ENCODE data around the gene COP1. TPM values are rescaled to one million over a fixed set of nuclear protein-coding genes. Genes with fewer than 3 reads are reported as not detected.

COP1 gene
- total and polyA plus RNA-seq, 2 donors (not counting 1 experiment from before 2014, with no cell fraction given), result 18.7 to 68.5 TPM

- H3K4me3 ChIP-seq (ENCODE audit: control extremely low read depth in 1 of 5, extremely low read depth in 1 of 5, insufficient read depth in 1 of 5, low read depth in 2 of 5, low read length in 4 of 5), result no peak overlapping the region
- H3K9me3 Mint-ChIP-seq (ENCODE audit: insufficient read depth), result no peaks in the 10 kb centered on the region
- H3K4me1 ChIP-seq (ENCODE audit: control insufficient read depth in 2 of 2, insufficient read depth in 2 of 2, low read length in 2 of 2), result no peaks in the 10 kb centered on the region
- TF ChIP-seq CTCF (IDR thresholded peaks at IDR 0.05), result no peak
- no peak for TF ChIP-seq EZH2 (IDR thresholded peaks at IDR 0.05; ENCODE audit: borderline replicate concordance, insufficient read depth, low read depth, low read length, poor library complexity, severe bottlenecking)
- H3K4me1 Mint-ChIP-seq, result no peaks in the 10 kb centered on the region
- DNase-seq, result no peak
- H3K4me3 Mint-ChIP-seq, result no peak overlapping the region
- POLR2A ChIA-PET, result no interaction called here
- CTCF ChIA-PET, result no interaction called here
- H3K9ac ChIP-seq (ENCODE audit: low read length), result no peak overlapping the region
- peaks cover 10 to 21% of the 10 kb centered on the region in 2 experiments for H3K36me3 ChIP-seq (replicated peaks in 1 of 2; ENCODE audit: control extremely low read depth in 1 of 2, control insufficient read depth in 1 of 2, extremely low read depth in 1 of 2, insufficient read depth in 2 of 2, low read length in 1 of 2)
- H4K20me1 ChIP-seq (ENCODE audit: control insufficient read depth, insufficient read depth, low read length, poor library complexity, severe bottlenecking), result no peaks in the 10 kb centered on the region
- H3K4me2 ChIP-seq (replicated peaks; ENCODE audit: low read depth, low read length, poor library complexity, severe bottlenecking), result no peak overlapping the region
- H3K27ac ChIP-seq (ENCODE audit: low read length in 2 of 2), result no peak overlapping the region
- H3K9me3 ChIP-seq (ENCODE audit: control extremely low read depth in 1 of 3, control insufficient read depth in 2 of 3, insufficient read depth in 1 of 3, low read length in 2 of 3), result no peaks in the 10 kb centered on the region
- intact Hi-C loops (cut with micrococcal nuclease), result no loop called here
- H3K27me3 Mint-ChIP-seq, result no peaks in the 10 kb centered on the region
- H2AFZ ChIP-seq (ENCODE audit: insufficient read depth, low read depth, low read length, poor library complexity, severe bottlenecking), result no peak overlapping the region
- H3K27me3 ChIP-seq (replicated peaks in 1 of 4; ENCODE audit: control extremely low read depth in 1 of 4, control insufficient read depth in 3 of 4, insufficient read depth in 4 of 4, low read length in 3 of 4), result no peaks in the 10 kb centered on the region
- H3K27ac Mint-ChIP-seq, result no peak overlapping the region
- ATAC-seq (ENCODE audit: low read depth), result no peak
- no peaks in the 10 kb centered on the region for H3K79me2 ChIP-seq (ENCODE audit: control insufficient read depth, insufficient read depth, low read length)
Observed at GRCh38 chr1:175969231-175969630, 237.9 kb downstream of the COP1 start.

GRCh38 chr1:175968486-175969172, 238.5 kb downstream of the COP1 start:
- H3K27ac Mint-ChIP-seq, result no peak overlapping the region
- H3K9me3 ChIP-seq (ENCODE audit: control extremely low read depth in 1 of 3, control insufficient read depth in 2 of 3, insufficient read depth in 1 of 3, low read length in 2 of 3), result no peaks in the 10 kb centered on the region
- TF ChIP-seq CTCF (IDR thresholded peaks at IDR 0.05) (no peak), EZH2 (IDR thresholded peaks at IDR 0.05; ENCODE audit: borderline replicate concordance, insufficient read depth, low read depth, low read length, poor library complexity, severe bottlenecking) (no peak)
- H3K4me3 ChIP-seq (ENCODE audit: control extremely low read depth in 1 of 5, extremely low read depth in 1 of 5, insufficient read depth in 1 of 5, low read depth in 2 of 5, low read length in 4 of 5), result no peak overlapping the region
- no peaks in the 10 kb centered on the region for H4K20me1 ChIP-seq (ENCODE audit: control insufficient read depth, insufficient read depth, low read length, poor library complexity, severe bottlenecking)
- no peak overlapping the region for H2AFZ ChIP-seq (ENCODE audit: insufficient read depth, low read depth, low read length, poor library complexity, severe bottlenecking)
- ChIA-PET POLR2A (no interaction called here), CTCF (no interaction called here)
- no peak overlapping the region for H3K9ac ChIP-seq (ENCODE audit: low read length)
- no peaks in the 10 kb centered on the region for H3K9me3 Mint-ChIP-seq (ENCODE audit: insufficient read depth)
- intact Hi-C loops (cut with micrococcal nuclease), result no loop called here
- no peaks in the 10 kb centered on the region for H3K4me1 Mint-ChIP-seq
- H3K27ac ChIP-seq (ENCODE audit: low read length in 2 of 2), result no peak overlapping the region
- H3K79me2 ChIP-seq (ENCODE audit: control insufficient read depth, insufficient read depth, low read length), result no peaks in the 10 kb centered on the region
- H3K27me3 ChIP-seq (replicated peaks in 1 of 4; ENCODE audit: control extremely low read depth in 1 of 4, control insufficient read depth in 3 of 4, insufficient read depth in 4 of 4, low read length in 3 of 4), result no peaks in the 10 kb centered on the region
- DNase-seq, result no peak
- no CpG with 5 or more reads among the region's 3 CpGs for WGBS (ENCODE audit: insufficient coverage)
- no peaks in the 10 kb centered on the region for H3K27me3 Mint-ChIP-seq
- H3K4me1 ChIP-seq (ENCODE audit: control insufficient read depth in 2 of 2, insufficient read depth in 2 of 2, low read length in 2 of 2), result no peaks in the 10 kb centered on the region
- H3K4me3 Mint-ChIP-seq, result no peak overlapping the region
- no peak for ATAC-seq (ENCODE audit: low read depth)
- peaks cover 9 to 15% of the 10 kb centered on the region in 2 experiments for H3K36me3 ChIP-seq (replicated peaks in 1 of 2; ENCODE audit: control extremely low read depth in 1 of 2, control insufficient read depth in 1 of 2, extremely low read depth in 1 of 2, insufficient read depth in 2 of 2, low read length in 1 of 2)
- H3K4me2 ChIP-seq (replicated peaks; ENCODE audit: low read depth, low read length, poor library complexity, severe bottlenecking), result no peak overlapping the region
